SH-SY5Y (cell line): Measurements from ENCODE around the gene FSTL4.

Experiments
- GATA2 ChIP-seq: IDR thresholded peaks from 2 replicates; pipeline ENCODE4 v1.6.1; 2011; ENCODE audit warnings: mild to moderate bottlenecking, low read depth, low read length
- GATA3 ChIP-seq: IDR thresholded peaks from 2 replicates; pipeline ENCODE4 v1.6.1; 2011; ENCODE audit warnings: low read depth, mild to moderate bottlenecking, low read length, moderate library complexity

GRCh38 chr5:133554279-133554678 is 58.1 kb downstream of the FSTL4 start:
- TF ChIP-seq GATA2, result no peak
- no peak for TF ChIP-seq GATA3
